Mesothelial cell of epicardium (in vitro differentiated cells): ENCODE data around the gene C8A. TPM values are rescaled to one million over a fixed set of nuclear protein-coding genes. Genes with fewer than 3 reads are reported as not detected.

Experiments
- DNase-seq, 2 experiments: peaks; one replicate each; pipeline ENCODE4 v3.0.0; 2021; ENCODE audit warnings: low spot score in 2 of 2; ENCODE audit not compliant: unreplicated experiment in 2 of 2
- H3K27ac Mint-ChIP-seq: 2 replicates; pipeline ENCODE4 v1.8.0; 2021; ENCODE audit warnings: mixed read lengths
- H3K27me3 Mint-ChIP-seq: 2 replicates; pipeline ENCODE4 v1.8.0; 2021; ENCODE audit warnings: low read depth, mixed read lengths
- H3K36me3 Mint-ChIP-seq: 2 replicates; pipeline ENCODE4 v1.8.0; 2021; ENCODE audit warnings: mixed read lengths
- H3K4me1 Mint-ChIP-seq: 2 replicates; pipeline ENCODE4 v1.8.0; 2021; ENCODE audit warnings: mixed read lengths
- H3K4me3 Mint-ChIP-seq: 2 replicates; pipeline ENCODE4 v1.8.0; 2021; ENCODE audit warnings: mild to moderate bottlenecking, moderate library complexity, mixed read lengths
- H3K9me3 Mint-ChIP-seq: 2 replicates; pipeline ENCODE4 v1.8.0; 2021; ENCODE audit warnings: mixed read lengths
- CTCF ChIP-seq: fragments of 200-600 bp; sonication (generic); IDR thresholded peaks from one replicate; pipeline ENCODE4 v1.5.0; 2021; ENCODE audit warnings: antibody characterized with exemption; ENCODE audit not compliant: unreplicated experiment
- total RNA-seq: library from RNA; stranded (reverse); gene quantifications from 3 replicates; pipeline ENCODE4 v1.2.1, GENCODE V29; 2021

C8A gene
- total RNA-seq, result not detected in 3 replicates

GRCh38 chr1:56854521-56855099 is at the start of gene C8A:
Gene C8A (plus strand): TSS chr1:56854797. CDS start chr1:56854902, 105 bp downstream.
- peaks cover 4% of the 10 kb centered on the region for H3K4me1 Mint-ChIP-seq
- no peaks in the 10 kb centered on the region for H3K9me3 Mint-ChIP-seq
- DNase-seq, result no peak
- H3K27me3 Mint-ChIP-seq, result peaks cover 37% of the 10 kb centered on the region
- no peaks in the 10 kb centered on the region for H3K36me3 Mint-ChIP-seq
- H3K4me3 Mint-ChIP-seq, result no peak within 1 kb of the TSS
- H3K27ac Mint-ChIP-seq, result no peak within 1 kb of the TSS
- no peak for TF ChIP-seq CTCF

- no peak for DNase-seq
- H3K4me3 Mint-ChIP-seq, result no peak overlapping the region
- H3K9me3 Mint-ChIP-seq, result peaks cover 10% of the 10 kb centered on the region
- no peak overlapping the region for H3K27ac Mint-ChIP-seq
- peaks cover 22% of the 10 kb centered on the region for H3K4me1 Mint-ChIP-seq
- no peak for TF ChIP-seq CTCF
- H3K27me3 Mint-ChIP-seq, result no peaks in the 10 kb centered on the region
- H3K36me3 Mint-ChIP-seq, result peaks cover 2% of the 10 kb centered on the region
Measured at GRCh38 chr1:56806804-56807203, 47.8 kb upstream of the C8A start.

- no peaks in the 10 kb centered on the region for H3K27me3 Mint-ChIP-seq
- peaks cover 10% of the 10 kb centered on the region for H3K9me3 Mint-ChIP-seq
- H3K4me3 Mint-ChIP-seq, result no peak overlapping the region
- peaks cover 22% of the 10 kb centered on the region for H3K4me1 Mint-ChIP-seq
- no peak for DNase-seq
- H3K36me3 Mint-ChIP-seq, result peaks cover 2% of the 10 kb centered on the region
- TF ChIP-seq CTCF, result no peak
- no peak overlapping the region for H3K27ac Mint-ChIP-seq
Measured at GRCh38 chr1:56808410-56808809, 46.2 kb upstream of the C8A start.

GRCh38 chr1:56811331-56811730 is 43.3 kb upstream of the C8A start:
- peaks cover 19% of the 10 kb centered on the region for H3K4me1 Mint-ChIP-seq
- no peak overlapping the region for H3K4me3 Mint-ChIP-seq
- no peaks in the 10 kb centered on the region for H3K27me3 Mint-ChIP-seq
- DNase-seq, result no peak
- TF ChIP-seq CTCF, result no peak
- H3K36me3 Mint-ChIP-seq, result no peaks in the 10 kb centered on the region
- peak overlapping the region; percentile 83 for H3K27ac Mint-ChIP-seq
- H3K9me3 Mint-ChIP-seq, result peaks cover 6% of the 10 kb centered on the region

GRCh38 chr1:56814205-56814604 is 40.4 kb upstream of the C8A start:
- Mint-ChIP-seq H3K9me3 (peaks cover 6% of the 10 kb centered on the region), H3K27me3 (no peaks in the 10 kb centered on the region), H3K4me3 (no peak overlapping the region), H3K27ac (no peak overlapping the region), H3K4me1 (peaks cover 30% of the 10 kb centered on the region), H3K36me3 (no peaks in the 10 kb centered on the region)
- TF ChIP-seq CTCF, result no peak
- DNase-seq, result no peak

GRCh38 chr1:56816264-56816663 is 38.3 kb upstream of the C8A start:
- Mint-ChIP-seq H3K4me1 (peaks cover 35% of the 10 kb centered on the region), H3K27me3 (no peaks in the 10 kb centered on the region), H3K27ac (no peak overlapping the region), H3K4me3 (no peak overlapping the region), H3K9me3 (peaks cover 6% of the 10 kb centered on the region), H3K36me3 (no peaks in the 10 kb centered on the region)
- TF ChIP-seq CTCF, result no peak
- DNase-seq, result no peak
